Panc1 (cell line): ENCODE data around the gene OLFM3. TPM values are rescaled to one million over a fixed set of nuclear protein-coding genes. Genes with fewer than 3 reads are reported as not detected.

Experiments used
- ATAC-seq: fragments of 200-7000 bp; cut with Tn5 transposase; 2 replicates; pipeline ENCODE4 v1.9.1; 2020; ENCODE audit warnings: mild to moderate bottlenecking, moderate library complexity
- BruUV-seq: library from RNA; stranded (reverse); fragments of 400-500 nt; replicated peaks from 2 replicates; lab custom pipeline; 2021; lab: Mats Ljungman, UMichigan
- CTCF ChIA-PET: fragments of 300-600 bp; sonication (Branson Sonifier 250); formaldehyde crosslinking; loops from one replicate; lab custom pipeline; 2022; ENCODE audit warnings: antibody characterized with exemption; lab: Charles Lee
- POLR2A ChIA-PET: fragments of 300-600 bp; sonication (Branson Sonifier 250); formaldehyde crosslinking; loops from one replicate; lab custom pipeline; 2022; ENCODE audit warnings: antibody characterized with exemption; lab: Charles Lee
- DNase-seq: peaks from one replicate; pipeline ENCODE4 v3.0.0-alpha.2; 2010; ENCODE audit warnings: low read depth, low spot score
- H3K27ac ChIP-seq: 2 replicates; pipeline ENCODE4 v1.5.1; 2011; ENCODE audit warnings: mild to moderate bottlenecking, low read length, inconsistent platforms
- H3K27me3 ChIP-seq: fragments of 200-500 bp; sonication (Bioruptor generic); 2 replicates; pipeline ENCODE4 v1.6.0; 2014; ENCODE audit warnings: low read length, inconsistent platforms; ENCODE audit not compliant: control insufficient read depth, insufficient read depth
- H3K36me3 ChIP-seq: fragments of 200-500 bp; sonication (Bioruptor generic); 2 replicates; pipeline ENCODE4 v1.5.1; 2014; ENCODE audit warnings: inconsistent platforms, mild to moderate bottlenecking, low read length, moderate library complexity; ENCODE audit not compliant: control insufficient read depth, insufficient read depth
- H3K4me1 ChIP-seq: 2 replicates; pipeline ENCODE4 v1.5.1; 2011; ENCODE audit warnings: inconsistent platforms, mild to moderate bottlenecking, low read length, moderate library complexity; ENCODE audit not compliant: control insufficient read depth, insufficient read depth
- H3K4me3 ChIP-seq, 2 experiments: 2 replicates each; pipeline ENCODE4 v1.5.1; 2011 to 2012; ENCODE audit warnings: low read depth in 2 of 2, low read length in 2 of 2, mild to moderate bottlenecking in 2 of 2, inconsistent platforms in 1 of 2, moderate library complexity in 1 of 2
- H3K9me3 ChIP-seq: fragments of 200-500 bp; sonication (Bioruptor generic); 2 replicates; pipeline ENCODE4 v1.5.1; 2014; ENCODE audit warnings: low read depth, mild to moderate bottlenecking, inconsistent platforms, low read length, moderate library complexity; ENCODE audit not compliant: control insufficient read depth, insufficient read depth
- CTCF ChIP-seq: fragments of 450-650 bp; IDR thresholded peaks from 2 replicates; pipeline ENCODE4 v1.5.1; 2017; ENCODE audit warnings: mild to moderate bottlenecking
- POLR2AphosphoS5 ChIP-seq: IDR thresholded peaks from 2 replicates; pipeline ENCODE4 v1.6.1; 2012; ENCODE audit warnings: mild to moderate bottlenecking, low read depth, low read length, moderate library complexity
- SIN3A ChIP-seq: IDR thresholded peaks from 2 replicates; pipeline ENCODE4 v1.6.1; 2012; ENCODE audit warnings: low read depth, mild to moderate bottlenecking, low read length, moderate library complexity, borderline replicate concordance; ENCODE audit not compliant: insufficient read depth
- TCF7L2 ChIP-seq: IDR thresholded peaks from 2 replicates; pipeline ENCODE4 v1.6.1; 2011; ENCODE audit warnings: mild to moderate bottlenecking, low read depth, low read length, inconsistent platforms
- in situ Hi-C: cut with HindIII; loops from 2 replicates; pipeline ENCODE4 v1.10.0; 2016; ENCODE audit warnings: low sequenced_read_pairs, low pct_unique_long_range_greater_than_20kb
- intact Hi-C: fragments of 100-400 bp; cut with micrococcal nuclease; formaldehyde crosslinking; loops from one replicate; pipeline ENCODE4 v1.10.0; 2022; ENCODE audit not compliant: unreplicated experiment
- total RNA-seq: library from RNA; stranded (reverse); gene quantifications from one replicate; pipeline ENCODE4 v1.2.1, GENCODE V29; 2021; ENCODE audit not compliant: unreplicated experiment
- TF ChIP-seq, protein P1 (sequence below), 2 experiments: IDR thresholded peaks; 2 replicates each; pipeline ENCODE4 v1.6.1; 2011 to 2012; ENCODE audit warnings: low read depth in 2 of 2, control low read depth in 1 of 2, low read length in 1 of 2, mild to moderate bottlenecking in 1 of 2, moderate library complexity in 1 of 2; ENCODE audit not compliant: insufficient read depth in 1 of 2

OLFM3 gene
- total RNA-seq, 1 experiment from 2014 or later: not detected

DNA sequence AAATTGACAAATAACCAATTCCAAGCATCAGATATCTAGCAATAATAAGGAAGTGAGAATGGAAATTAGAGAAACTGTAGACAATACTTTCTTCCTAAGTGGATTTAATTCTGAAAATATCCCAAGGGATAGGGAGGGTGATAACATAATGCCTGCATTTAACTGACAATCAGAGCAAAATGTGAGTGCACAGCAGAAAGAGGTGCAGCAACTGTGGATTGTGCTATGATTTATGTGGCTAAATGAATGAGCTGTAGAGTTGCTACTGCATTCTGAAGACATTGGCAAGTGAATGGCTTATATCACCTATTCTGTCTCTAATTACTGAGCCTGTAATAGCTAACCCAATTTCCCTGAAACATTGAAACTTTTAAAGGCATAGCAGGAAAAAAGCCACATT is 39.0 kb downstream of the OLFM3 start:
- POLR2A ChIA-PET: no interaction called here
- no peak overlapping the region for H3K27ac ChIP-seq
- CTCF ChIA-PET: no interaction called here
- H3K36me3 ChIP-seq: no peaks in the 10 kb centered on the region
- no peak overlapping the region for H3K4me3 ChIP-seq
- DNase-seq: no peak
- H3K27me3 ChIP-seq: no peaks in the 10 kb centered on the region
- H3K4me1 ChIP-seq: no peaks in the 10 kb centered on the region
- BruUV-seq: no TSS peak
- intact Hi-C loops (no loop called here), in situ Hi-C loops (no loop called here)
- no peaks in the 10 kb centered on the region for H3K9me3 ChIP-seq
- TF ChIP-seq TCF7L2 (no peak), CTCF (no peak), SIN3A (no peak)
- TF ChIP-seq, protein P1, sequence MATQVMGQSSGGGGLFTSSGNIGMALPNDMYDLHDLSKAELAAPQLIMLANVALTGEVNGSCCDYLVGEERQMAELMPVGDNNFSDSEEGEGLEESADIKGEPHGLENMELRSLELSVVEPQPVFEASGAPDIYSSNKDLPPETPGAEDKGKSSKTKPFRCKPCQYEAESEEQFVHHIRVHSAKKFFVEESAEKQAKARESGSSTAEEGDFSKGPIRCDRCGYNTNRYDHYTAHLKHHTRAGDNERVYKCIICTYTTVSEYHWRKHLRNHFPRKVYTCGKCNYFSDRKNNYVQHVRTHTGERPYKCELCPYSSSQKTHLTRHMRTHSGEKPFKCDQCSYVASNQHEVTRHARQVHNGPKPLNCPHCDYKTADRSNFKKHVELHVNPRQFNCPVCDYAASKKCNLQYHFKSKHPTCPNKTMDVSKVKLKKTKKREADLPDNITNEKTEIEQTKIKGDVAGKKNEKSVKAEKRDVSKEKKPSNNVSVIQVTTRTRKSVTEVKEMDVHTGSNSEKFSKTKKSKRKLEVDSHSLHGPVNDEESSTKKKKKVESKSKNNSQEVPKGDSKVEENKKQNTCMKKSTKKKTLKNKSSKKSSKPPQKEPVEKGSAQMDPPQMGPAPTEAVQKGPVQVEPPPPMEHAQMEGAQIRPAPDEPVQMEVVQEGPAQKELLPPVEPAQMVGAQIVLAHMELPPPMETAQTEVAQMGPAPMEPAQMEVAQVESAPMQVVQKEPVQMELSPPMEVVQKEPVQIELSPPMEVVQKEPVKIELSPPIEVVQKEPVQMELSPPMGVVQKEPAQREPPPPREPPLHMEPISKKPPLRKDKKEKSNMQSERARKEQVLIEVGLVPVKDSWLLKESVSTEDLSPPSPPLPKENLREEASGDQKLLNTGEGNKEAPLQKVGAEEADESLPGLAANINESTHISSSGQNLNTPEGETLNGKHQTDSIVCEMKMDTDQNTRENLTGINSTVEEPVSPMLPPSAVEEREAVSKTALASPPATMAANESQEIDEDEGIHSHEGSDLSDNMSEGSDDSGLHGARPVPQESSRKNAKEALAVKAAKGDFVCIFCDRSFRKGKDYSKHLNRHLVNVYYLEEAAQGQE (IDR thresholded peaks at IDR 0.05; ENCODE audit: insufficient read depth in 1 of 2, low read depth in 2 of 2, low read length in 1 of 2): no peak
- ATAC-seq: no peak

DNA sequence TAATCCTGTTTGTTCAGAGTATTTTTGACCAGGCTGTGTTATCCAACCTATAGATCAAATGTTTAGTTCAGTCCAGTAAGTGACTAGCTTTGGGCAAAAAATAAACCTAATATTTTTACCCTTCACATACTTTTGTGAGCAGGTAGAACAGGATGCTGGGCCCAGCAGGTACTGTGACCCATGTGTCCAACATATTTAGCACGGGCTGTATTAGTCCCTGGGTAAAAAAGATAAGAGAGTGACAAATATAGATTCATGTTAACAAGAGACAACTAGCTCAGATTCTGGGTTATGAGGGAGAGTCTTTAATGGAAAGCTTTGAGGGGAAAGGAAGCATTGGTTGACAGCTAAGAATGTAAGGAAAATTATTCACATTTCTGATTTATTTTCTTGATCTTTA is 43.1 kb downstream of the OLFM3 start:
- Histone ChIP-seq H3K4me3 (no peak overlapping the region), H3K36me3 (no peaks in the 10 kb centered on the region), H3K27me3 (no peaks in the 10 kb centered on the region), H3K4me1 (no peaks in the 10 kb centered on the region), H3K9me3 (no peaks in the 10 kb centered on the region), H3K27ac (no peak overlapping the region)
- DNase-seq (no peak), ATAC-seq (no peak)
- BruUV-seq: no TSS peak
- in situ Hi-C loops (no loop called here), intact Hi-C loops (no loop called here)
- TF ChIP-seq, protein P1 (IDR thresholded peaks at IDR 0.05; ENCODE audit: insufficient read depth in 1 of 2, low read depth in 2 of 2, low read length in 1 of 2): no peak
- no peak for TF ChIP-seq POLR2AphosphoS5
- TF ChIP-seq CTCF: no peak
- TF ChIP-seq SIN3A: no peak
- no peak for TF ChIP-seq TCF7L2
- ChIA-PET CTCF (no interaction called here), POLR2A (no interaction called here)
